GM18505 (cell line): ENCODE results near the gene SYNGR2.

ENCODE experiments used
- ATAC-seq: cut with Tn5 transposase; IDR thresholded peaks from one replicate; pipeline ENCODE4 v1.9.1; 2021; ENCODE audit not compliant: unreplicated experiment
- POLR2A ChIP-seq: IDR thresholded peaks from 4 replicates; pipeline ENCODE4 v1.6.1; 2011; ENCODE audit warnings: borderline replicate concordance; ENCODE audit not compliant: insufficient read depth, insufficient read length; ENCODE audit errors: extremely low read depth

Gene SYNGR2

DNA sequence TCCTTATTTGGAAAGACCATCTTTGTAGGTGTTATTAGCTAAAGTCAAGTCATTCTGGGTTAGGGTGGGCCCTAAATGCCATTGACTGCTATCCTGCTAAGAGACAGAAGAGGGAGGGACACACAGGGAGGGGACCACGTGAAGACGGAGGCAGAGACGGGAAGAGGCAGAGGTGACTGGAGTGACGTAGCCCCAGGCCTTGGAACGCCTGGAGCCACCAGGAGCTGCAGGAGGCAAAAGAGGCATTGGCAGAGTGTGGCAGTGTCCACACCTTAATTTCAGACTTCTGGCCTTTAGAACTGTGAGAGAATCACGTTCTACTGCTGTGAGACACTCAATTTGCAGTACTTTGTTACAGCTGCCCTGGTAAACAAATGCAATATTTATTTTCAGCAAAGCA, 32.1 kb downstream of the SYNGR2 start:
- ATAC-seq = no peak
- no peak for TF ChIP-seq POLR2A

- no peak for TF ChIP-seq POLR2A
- no peak for ATAC-seq
Observed at GRCh38 chr17:78202666-78203065, 34.3 kb downstream of the SYNGR2 start.

DNA sequence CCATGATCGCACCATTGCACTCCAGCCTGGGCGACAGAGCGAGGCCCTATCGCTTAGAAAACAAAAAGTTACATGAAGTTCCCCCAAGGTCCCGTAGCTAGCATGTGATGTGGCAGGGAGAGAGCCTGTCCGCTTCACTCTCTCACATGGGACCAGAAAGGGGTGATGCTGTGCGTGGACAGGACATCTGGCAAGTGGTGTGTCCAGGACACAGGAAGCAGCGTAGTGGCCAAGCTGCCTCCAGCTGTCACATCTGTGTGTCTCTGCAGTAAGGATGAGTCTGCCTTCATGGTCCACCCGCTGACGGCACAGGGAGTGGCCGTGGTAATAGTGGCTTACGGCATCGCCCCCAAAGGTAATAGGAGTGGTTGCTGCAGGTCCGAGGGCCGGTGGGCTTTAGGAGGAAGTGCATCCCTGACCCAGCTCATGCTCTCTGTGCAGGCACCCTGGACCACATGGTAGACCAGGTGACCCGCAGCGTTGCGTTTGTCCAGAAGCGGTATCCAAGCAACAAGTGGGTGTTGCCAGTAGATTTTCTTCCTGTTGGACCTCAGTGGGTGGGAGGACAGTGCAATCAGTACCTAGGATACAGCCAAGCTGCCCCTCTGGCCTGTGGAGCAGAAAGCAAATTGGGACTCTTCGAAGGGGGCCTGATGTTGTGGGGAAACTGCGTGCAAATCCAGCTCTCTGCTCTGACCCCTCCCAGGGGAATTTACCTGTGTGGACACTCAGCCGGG, 36.2 kb downstream of the SYNGR2 start:
- no peak for ATAC-seq
- no peak for TF ChIP-seq POLR2A

DNA sequence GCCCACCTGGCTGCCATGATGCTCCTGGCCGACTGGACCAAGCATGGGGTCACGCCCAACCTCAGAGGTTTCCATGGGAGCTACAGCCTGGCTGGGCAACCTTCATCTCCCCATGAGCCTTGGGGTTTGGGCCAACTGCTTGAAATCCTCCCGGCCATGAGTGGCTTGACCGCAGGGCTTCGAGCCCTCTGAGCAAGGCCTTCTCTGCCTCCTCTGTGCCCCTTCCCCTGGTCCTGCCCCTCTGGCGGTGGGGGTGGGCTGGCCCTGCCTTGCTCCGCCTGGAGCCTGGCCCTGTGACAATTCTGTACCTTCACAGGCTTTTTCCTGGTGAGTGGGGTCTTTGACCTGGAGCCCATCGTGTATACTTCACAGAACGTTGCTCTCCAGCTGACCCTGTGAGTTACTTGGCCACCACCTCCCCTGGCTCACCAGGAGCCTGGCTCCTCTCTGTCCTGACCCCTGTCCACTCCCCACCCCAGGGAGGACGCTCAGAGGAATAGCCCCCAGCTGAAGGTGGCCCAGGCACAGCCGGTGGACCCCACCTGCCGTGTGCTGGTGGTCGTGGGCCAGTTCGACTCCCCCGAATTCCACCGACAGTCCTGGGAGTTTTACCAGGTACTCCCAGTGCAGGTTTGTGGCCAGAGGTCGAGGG, 36.9 kb downstream of the SYNGR2 start:
- no peak for TF ChIP-seq POLR2A
- ATAC-seq = no peak

- ATAC-seq = no peak
- no peak for TF ChIP-seq POLR2A
Observed at GRCh38 chr17:78206298-78206697, 37.9 kb downstream of the SYNGR2 start.

DNA sequence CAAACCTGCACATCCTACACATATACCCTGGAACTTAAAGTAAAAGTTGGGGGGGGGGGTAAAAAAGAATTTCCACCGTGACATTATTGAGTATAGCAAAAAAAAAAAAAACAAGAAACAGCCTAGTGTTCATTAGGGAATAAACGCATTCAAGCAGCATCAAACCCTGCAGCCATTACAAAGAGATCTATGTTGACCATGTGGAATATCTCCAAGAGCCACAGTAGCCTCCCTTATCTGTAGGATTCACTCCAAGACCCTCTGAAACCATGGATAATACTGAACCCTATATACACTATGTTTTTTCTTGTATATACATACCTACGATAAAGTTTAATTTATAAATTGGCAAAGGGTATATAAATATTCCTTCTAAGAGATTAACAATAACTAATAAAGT, 40.1 kb downstream of the SYNGR2 start:
- no peak for ATAC-seq
- TF ChIP-seq POLR2A = no peak

DNA sequence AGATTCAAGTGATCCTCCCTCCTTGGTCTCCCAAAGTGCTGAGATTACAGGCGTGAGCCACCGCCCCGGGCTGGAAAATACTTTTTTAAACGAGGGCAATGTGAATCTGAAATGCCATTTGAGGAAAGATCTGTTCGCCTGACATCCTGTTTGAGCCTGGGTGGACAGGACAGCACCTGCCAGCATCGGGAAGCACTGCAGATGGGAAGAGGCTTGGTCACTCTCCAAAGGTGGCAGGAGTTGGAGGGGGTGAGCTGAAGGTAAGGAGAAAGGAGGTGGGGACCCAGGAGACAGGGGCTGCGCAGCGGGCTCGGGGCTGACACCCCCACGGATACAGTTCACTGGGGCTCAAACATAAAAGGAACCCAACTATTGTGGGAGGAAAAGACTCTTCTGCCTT, 41.7 kb downstream of the SYNGR2 start:
- ATAC-seq = no peak
- TF ChIP-seq POLR2A = no peak

DNA sequence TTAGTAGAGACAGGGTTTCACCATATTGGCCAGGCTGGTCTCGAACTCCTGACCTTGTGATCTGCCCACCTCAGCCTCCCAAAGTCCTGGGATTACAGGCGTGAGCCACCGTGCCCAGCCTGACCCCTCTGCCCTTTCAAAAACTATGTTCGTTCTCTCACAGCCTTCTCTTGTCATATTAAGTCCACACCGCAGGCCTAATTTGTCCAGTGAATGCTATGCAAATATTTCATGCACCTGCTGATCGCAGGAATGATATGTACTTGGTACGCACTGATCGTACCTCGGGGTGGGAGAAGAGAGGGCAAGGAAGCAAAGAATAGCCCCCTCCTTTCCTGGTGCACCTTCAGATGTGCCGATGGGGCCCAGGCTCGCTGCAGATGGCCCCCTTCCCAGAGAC, 42.7 kb downstream of the SYNGR2 start:
- ATAC-seq = no peak
- no peak for TF ChIP-seq POLR2A

- peak; percentile 54 for TF ChIP-seq POLR2A
- ATAC-seq = peak; percentile 88
Observed at GRCh38 chr17:78214016-78214705, 45.8 kb downstream of the SYNGR2 start, which contains the start of gene BIRC5. BIRC5 (plus strand) TSS chr17:78214253; CDS start chr17:78214317, 64 bp downstream.

DNA sequence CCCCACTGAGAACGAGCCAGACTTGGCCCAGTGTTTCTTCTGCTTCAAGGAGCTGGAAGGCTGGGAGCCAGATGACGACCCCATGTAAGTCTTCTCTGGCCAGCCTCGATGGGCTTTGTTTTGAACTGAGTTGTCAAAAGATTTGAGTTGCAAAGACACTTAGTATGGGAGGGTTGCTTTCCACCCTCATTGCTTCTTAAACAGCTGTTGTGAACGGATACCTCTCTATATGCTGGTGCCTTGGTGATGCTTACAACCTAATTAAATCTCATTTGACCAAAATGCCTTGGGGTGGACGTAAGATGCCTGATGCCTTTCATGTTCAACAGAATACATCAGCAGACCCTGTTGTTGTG, 46.3 kb downstream of the SYNGR2 start:
- TF ChIP-seq POLR2A = no peak
- ATAC-seq = no peak

DNA sequence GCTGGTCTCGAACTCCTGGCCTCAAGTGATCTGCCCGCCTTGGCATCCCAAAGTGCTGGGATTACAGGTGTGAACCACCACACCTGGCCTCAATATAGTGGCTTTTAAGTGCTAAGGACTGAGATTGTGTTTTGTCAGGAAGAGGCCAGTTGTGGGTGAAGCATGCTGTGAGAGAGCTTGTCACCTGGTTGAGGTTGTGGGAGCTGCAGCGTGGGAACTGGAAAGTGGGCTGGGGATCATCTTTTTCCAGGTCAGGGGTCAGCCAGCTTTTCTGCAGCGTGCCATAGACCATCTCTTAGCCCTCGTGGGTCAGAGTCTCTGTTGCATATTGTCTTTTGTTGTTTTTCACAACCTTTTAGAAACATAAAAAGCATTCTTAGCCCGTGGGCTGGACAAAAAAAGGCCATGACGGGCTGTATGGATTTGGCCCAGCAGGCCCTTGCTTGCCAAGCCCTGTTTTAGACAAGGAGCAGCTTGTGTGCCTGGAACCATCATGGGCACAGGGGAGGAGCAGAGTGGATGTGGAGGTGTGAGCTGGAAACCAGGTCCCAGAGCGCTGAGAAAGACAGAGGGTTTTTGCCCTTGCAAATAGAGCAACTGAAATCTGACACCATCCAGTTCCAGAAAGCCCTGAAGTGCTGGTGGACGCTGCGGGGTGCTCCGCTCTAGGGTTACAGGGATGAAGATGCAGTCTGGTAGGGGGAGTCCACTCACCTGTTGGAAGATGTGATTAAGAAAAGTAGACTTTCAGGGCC, 51.2 kb downstream of the SYNGR2 start:
- no peak for ATAC-seq

More for the DNA sequence above, 51.2 kb downstream of the SYNGR2 start:
- TF ChIP-seq POLR2A = no peak
